ENCODE data around the gene ATP4B.
"Not testable (repeated sequence)": the region's sequence is repeated elsewhere in the genome, so short reads cannot be mapped to it uniquely, and the experiment has no call there.

ATP4B gene

GRCh38 chr13:113639616-113640262, 18.3 kb downstream of the ATP4B start:
- DNase-seq, result no peak

DNA sequence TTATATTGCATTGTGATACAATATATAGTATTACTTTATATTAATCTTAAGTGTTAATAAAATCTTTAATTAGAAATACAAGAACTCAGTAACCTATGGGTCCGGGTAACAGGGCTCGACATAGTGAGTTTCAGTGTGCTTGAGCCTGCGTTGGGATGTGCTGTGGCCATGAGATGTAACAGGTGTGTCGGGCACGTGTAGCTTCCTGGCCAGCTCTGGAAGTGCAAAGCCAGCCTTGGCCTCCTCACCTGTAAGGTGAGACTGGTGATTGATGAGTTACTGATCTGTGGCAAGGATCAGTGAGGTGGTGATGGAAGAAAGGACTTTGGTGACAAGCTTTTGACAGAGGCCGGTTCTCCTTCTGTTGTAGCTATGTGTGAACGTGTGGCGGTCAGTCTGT, 19.2 kb downstream of the ATP4B start:
- DNase-seq, result no peak

GRCh38 chr13:113638173-113638746, 19.7 kb downstream of the ATP4B start:
- no peak for DNase-seq

DNA sequence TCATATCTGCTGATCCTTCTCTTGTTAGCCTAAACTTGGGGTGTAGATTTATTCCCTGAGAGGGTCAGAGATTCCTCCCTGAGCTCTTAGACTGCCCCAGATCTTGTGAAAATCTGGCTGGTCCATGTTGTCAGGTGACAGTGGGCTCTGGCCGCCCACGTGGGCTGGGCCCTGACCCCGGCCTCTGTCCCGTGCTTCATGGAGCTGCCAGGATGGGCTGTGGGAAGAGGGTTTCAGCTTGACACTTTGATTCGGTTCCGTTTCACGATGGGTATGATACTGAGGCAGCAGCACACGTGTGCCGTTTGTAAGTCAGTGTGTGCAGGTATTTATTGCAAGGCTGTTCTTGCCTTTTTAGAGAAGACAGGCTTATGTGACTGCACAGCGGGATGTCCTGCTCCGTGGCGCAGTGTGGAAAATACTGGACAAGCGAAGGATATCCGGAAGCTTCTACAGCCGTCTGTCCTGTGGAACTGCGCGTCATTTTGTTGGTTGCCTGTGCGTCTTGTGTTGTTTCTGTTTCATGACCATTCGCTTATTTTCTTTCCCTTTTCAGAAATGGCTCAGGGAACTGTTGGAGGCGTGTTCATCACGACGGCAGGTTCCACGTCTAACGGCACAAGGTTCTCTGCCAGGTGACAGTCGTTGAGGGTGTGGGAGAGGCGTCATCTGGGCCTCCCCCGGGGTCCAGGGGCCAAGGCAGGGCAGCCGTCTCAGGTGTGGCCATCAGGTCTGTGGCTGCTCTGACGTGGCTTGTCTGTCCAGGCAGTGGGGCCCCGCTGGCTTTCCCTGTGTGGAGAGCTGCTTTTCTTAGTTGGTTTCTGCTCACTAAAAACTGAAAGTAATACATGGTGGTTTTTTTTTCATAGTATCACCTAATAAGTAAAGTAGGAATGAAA, 20.5 kb downstream of the ATP4B start:
- DNase-seq, result no peak

DNA sequence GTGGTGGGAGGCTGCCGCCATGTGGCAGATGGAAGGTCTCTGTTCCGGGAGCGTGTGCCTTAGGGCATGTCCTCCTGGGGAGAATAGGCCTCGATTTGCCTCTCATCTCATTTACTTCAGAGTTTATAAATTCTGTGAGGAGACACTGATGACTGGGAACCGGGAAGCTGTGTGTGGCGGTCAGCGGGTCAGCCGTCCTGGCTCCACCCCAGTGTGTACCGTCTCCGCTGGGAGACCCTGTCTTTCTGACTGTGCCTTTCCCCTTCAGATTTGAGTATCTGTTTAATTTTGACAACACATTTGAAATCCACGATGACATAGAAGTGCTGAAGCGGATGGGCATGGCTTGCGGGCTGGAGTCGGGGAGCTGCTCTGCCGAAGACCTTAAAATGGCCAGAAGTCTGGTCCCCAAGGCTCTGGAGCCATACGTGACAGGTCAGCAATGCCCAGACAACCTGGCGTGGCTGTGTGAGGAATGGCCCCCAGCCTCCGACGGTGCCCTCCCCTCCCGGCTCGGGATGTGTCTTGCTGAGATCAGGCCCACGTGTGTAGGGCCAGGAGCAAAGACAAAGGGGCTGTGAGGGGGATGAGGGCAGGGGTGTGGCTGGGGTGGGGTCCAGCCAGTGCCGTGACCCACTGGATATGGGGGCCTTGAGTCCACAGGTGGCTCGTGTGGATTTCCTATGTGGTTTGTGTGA, 21.6 kb downstream of the ATP4B start:
- no peak for DNase-seq

DNA sequence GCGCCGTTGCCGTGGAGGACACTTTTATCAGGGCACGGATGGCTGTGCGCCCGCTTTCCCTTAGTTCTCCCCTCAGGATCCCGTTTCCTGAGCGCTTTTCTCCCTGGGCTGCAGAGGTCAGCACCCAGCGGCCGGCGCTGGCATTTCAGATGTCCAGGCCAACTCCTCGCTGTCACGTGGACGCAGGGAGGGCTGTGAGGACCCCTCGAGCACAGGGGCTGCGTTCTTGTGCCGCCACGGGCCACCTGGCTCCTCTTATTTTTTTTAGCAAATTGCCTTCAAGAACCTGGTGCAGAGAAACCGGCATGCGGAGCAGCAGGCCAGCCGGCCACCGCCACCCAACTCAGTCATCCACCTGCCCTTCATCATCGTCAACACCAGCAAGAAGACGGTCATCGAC, 22.3 kb downstream of the ATP4B start:
- DNase-seq, result no peak

- DNase-seq, result no peak
Observed at GRCh38 chr13:113635048-113635420, 23.0 kb downstream of the ATP4B start.

- no peak for DNase-seq
Observed at GRCh38 chr13:113634279-113635047, 23.5 kb downstream of the ATP4B start.

DNA sequence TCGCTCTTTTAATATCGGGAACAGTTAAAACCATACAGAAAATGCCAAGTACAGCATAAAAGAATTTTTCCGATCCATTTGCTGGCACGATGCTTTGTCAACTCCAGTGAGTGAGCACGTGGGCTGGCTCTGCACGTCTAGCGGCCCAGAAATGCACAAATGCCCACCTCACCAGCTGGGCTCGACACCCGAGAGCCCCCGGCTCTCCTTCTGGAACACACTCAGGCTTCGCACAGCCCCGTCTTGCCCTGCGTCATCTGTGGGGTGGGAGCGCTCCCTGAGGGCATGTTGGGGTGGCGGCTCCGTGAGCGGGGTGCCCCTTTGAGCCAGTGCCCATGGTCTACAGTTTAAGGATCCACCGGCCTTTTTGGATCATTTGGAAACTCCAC, 24.5 kb downstream of the ATP4B start:
- DNase-seq, result no peak

- DNase-seq, result no peak
Observed at GRCh38 chr13:113632706-113633484, 25.1 kb downstream of the ATP4B start.

- no peak for DNase-seq
Observed at GRCh38 chr13:113631341-113632095, 26.5 kb downstream of the ATP4B start.

GRCh38 chr13:113630804-113631203, 27.2 kb downstream of the ATP4B start:
- no peak for DNase-seq

DNA sequence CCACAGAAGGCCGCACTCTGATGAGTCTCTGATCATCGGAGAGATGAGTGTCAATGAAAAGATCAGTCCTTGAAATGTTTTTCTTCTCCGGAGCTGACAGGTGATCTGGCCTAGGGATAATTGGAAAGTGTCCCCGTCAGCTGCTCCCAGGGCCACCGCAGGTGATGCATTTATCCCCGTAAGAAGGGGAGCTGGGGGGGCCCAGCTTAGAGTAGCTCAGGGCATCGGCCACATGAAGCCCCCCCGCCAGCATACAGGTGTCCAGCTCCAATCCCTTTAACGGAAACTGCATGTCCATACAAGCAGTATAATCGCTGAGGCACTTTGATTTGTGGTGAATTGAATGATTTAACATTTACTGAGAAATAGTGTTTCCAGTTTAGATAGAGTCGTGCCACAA, 27.7 kb downstream of the ATP4B start:
- no peak for DNase-seq

GRCh38 chr13:113629866-113630265, 28.1 kb downstream of the ATP4B start:
- no peak for DNase-seq

DNA sequence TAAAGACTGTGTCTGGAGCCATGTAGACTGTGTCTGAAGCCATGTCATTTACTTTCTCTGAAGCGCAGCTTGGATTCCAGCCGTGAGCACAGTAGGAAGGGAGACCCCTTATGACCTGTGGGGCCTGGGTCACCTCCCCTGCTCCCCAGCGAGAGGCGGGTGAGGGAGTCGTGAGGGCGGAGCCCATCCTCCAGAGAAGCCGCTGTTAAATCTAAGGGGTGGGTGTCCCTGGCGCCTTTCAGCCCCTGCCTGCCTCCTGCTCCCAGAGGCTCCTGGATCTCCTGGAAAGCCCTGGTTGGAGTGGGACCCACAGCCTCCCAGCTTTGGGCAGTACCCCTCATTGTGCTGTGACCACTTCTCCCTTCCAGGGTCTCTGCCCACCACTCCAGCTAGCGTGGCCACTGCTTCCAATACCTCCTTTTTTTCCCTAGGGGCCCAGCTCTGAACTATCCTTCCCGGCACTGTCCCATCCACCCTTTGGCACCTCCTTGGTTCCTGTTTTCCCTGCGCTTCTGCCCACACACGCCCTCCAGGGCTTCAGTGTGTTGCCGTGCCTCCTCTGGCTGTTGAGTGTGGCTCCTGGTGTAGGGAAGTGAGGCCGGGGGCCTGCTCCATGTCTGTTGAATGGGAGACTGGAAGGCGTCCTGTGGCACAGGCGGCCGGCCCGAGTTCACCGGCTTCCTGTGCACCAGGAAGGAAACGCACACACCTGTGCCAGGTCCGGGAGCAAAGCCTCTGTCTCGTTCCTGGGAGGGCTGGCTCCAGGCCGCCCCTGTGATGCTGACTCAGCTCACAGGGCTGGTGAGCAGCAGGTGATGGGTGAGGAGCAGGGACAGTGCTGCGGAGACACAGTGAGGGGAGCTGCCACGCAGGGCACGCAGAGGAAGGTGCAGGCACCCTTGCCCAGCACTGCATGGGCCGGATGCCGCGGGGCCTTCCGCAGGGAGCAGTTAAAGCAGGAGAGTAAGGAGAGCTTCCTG, 29.4 kb downstream of the ATP4B start:
- no peak for DNase-seq

- no peak for DNase-seq
Observed at GRCh38 chr13:113627136-113627535, 30.9 kb downstream of the ATP4B start.

DNA sequence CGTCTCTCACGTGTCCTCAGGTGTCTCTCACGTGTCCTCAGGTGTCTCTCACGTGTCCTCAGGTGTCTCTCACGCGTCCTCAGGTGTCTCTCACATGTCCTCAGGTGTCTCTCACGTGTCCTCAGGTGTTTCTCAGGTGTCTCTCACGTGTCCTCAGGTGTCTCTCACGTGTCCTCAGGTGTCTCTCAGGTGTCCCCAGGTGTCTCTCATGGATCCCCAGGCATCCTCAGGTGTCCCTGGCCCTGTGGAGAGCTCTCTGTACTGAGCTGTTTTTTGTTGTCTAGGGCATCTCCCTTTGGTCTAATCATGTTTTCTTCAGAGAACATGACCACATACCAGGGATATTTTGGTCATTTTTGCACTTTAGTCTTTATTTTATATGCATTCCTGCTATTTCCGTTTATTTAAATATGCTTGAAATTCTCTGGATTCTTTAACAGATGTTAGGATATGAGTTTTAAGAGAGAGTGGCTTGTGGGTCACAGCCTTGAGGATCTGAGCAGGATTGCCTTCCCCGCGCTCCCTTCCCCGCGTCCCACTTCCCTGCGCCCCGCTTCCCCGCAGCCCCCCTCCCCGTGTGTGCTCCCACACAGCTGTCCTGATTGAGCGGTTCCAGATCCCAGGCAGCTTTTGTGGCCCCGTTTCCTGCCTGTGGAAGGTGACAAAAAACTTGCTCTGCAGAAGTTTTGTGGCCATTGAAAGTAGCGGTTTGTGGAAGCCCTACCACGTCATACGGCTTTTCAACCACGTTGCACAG, 31.9 kb downstream of the ATP4B start:
- peak; percentile 76 for DNase-seq

- DNase-seq, result not testable (repeated sequence)
Observed at GRCh38 chr13:113624640-113625304, 33.2 kb downstream of the ATP4B start.

Data from fibroblast of skin of back (primary cell).